ENCODE results near the gene POLN.
A peak's percentile ranks its signal among the peaks of the same experiment; 100 is the strongest.

POLN gene

DNA sequence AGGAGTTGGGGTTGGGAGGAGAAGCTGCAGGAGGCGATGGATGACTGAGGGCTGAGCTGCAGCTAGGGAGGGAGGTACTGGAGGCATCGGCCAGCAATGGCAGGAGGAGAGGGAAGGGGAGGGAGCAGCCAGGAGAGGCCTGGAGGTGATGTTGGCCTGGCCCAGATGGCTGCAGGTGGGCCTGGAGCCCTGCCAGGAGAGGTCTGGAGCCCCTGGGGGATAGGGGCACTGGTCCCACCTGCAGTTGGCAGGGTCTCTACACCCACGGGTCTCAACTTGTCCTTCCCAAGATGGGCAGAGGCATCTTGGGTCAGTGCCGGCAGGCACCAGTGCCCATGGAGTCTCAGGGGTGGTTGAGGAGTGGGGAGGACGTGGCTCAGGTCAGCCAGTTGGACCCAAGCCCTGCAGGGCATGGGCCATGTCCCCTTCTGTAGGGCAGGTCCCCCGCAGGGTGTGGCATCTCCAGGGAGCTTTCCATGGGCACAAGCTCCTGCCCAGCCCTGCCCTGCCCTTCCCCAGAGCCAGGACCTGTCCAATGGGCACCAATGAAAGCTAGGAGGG, 22.6 kb upstream of the POLN start:
- no peak for DNase-seq

DNA sequence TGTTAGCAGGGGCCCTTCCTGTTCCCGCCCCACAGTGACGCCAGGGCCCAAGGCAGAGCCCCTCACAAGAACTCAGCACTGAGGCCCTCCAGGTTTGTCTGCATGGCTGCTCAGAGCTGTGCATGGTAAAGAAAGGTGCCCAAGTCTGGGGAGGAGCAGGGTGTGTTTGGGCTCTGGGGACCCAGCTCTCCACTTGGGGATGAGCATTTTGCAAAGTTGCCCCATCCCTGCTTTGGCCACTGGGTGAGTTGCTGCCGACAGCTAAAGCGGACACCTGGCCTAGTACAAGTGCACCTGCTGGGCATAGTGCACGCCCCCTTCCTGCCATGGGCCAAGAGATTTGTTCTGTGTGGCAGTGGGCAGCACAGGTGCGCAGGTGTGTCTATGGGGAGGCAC, 22.0 kb upstream of the POLN start:
- DNase-seq = peak in 1 of 58 donors; percentile 25

DNA sequence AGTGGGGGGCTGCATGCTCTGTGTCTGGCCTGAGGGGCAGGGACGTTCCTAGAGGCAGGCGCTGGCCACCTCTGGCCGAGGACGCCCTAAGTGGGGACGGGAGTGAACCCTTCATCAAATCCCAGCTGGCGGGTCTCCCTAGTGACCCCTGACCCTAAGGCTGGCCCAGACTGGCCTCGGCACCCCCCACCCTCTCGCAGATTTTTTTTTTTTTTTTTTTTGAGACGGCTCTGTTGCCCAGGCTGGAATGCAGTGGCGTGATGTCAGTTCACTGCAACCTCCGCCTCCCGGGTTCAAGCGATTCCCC, 21.0 kb upstream of the POLN start:
- DNase-seq = no peak

DNA sequence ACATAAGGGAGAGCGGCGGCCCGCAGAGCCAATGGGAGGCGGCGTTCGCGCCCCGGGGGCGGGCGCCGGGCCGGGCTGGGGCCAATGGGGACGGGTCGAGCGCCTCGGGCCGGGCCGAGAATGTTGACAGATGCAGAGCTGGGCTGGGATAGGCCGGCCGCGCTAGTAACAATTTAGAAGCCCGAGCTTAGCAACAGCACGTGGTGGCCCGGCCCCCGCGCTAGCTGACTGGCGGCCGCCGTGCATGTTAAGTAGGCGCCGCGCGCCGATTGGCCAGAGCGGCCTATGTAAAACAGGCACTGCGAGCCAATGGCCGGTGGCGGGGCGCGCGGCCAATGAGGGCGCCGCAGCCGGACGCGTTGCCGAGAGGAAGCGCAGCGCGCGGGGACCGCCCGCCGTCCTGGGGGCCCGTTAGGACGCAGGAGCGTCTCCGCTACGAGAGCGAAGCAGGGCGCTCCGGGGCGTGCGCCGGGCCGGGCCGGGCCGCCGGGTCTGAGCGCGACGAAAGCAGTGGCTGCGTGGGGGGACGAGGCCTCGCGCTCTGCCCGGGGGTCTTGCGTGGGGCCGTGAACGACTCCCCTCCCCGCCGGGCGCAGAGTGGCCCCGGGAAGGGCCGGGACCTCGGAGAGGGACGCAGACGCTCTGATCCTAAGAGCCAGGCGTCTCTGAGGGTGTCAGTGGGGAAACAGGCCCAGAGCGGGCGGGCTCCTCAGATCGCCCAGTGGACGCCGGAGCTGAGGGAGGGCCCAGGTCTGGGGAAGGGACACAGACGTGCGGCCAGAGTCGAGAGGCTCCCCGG, 20.4 kb upstream of the POLN start:
- peak; percentile 80 to 100 (median 99) for DNase-seq

- no peak for DNase-seq
Observed at GRCh38 chr4:2261853-2262144, 19.9 kb upstream of the POLN start, which contains the start of gene MXD4. Gene MXD4, minus strand, starts transcription at chr4:2262109. Its CDS starts 129 bp downstream, at chr4:2261980.

DNA sequence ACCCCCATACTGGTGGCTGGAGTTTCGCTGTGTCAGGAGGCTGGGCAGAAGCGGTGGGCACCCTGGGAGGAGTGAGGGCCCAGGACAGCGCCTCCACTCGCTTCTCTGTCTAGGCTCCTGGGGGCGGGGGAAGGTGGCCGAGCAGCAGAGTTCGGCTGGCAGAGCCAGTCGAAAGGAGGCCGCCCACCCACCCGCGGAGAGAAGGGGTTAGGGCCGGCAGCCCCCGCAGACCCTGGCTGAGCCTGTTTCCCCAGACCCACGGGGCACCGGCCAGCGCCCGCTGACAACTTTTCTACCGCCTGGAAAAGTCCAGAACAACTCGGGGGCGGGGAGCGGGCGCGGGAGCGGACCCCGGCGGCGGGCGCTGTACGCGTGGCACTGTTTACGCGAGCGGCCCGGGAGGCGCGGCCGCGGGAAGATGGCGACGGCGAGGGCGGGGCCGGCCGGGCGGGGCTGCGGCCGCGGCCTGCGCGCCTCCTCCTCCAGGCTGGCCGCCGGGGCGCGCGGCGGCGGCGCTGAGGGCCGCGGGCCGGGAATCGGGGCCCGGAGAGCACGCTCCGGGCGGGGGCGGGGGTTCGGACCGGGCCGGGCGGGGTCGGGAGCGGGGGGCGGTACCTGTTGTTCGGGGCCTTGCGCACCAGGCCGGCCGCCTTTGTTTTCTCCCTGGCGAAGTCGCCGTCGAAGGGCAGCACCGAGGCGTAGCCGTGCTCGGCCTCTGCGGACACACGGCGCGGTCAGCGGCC, 19.4 kb upstream of the POLN start:
- DNase-seq = peak in 5 of 58 donors; percentile 29 to 51 (median 44)

DNA sequence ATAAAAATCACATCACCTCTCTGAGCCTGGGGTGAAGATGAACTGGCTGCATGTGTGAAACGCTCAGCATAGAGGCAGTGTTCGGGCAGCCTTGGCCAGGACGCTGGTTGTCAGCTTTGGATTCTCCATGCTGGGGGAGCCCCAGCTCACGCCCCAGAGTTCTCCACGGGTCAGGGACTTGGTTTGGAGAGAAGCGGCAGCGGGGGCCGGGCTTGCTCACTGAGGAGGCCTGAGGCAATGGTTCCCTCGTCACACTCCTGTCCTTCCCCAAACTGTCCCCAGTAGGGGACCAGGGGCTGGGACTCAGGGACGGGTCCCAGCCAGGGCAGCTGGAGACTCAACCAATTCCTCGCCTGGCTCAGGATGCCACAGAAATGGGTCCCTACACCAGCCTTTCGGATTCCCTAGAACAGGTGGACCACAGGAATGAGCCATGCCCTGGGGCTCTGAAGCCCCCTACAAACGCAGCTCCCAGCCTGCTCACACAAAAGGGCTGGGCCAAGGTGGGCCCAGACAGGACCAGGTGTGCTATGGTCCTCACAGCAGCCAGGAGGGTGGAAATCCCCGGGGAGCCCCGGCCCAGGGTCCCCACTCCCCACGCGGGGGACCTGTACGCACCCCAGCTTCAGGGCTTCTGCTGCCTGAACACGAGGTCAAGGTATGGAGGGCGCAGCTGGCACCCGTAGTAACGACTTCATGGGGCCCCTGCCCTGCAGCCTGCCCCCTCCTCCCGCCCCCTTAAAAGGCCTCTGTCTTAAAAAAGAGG, 18.6 kb upstream of the POLN start:
- no peak for DNase-seq

- DNase-seq = no peak
Observed at GRCh38 chr4:2259541-2260343, 17.8 kb upstream of the POLN start.

GRCh38 chr4:2259036-2259540, 17.2 kb upstream of the POLN start:
- no peak for DNase-seq

DNA sequence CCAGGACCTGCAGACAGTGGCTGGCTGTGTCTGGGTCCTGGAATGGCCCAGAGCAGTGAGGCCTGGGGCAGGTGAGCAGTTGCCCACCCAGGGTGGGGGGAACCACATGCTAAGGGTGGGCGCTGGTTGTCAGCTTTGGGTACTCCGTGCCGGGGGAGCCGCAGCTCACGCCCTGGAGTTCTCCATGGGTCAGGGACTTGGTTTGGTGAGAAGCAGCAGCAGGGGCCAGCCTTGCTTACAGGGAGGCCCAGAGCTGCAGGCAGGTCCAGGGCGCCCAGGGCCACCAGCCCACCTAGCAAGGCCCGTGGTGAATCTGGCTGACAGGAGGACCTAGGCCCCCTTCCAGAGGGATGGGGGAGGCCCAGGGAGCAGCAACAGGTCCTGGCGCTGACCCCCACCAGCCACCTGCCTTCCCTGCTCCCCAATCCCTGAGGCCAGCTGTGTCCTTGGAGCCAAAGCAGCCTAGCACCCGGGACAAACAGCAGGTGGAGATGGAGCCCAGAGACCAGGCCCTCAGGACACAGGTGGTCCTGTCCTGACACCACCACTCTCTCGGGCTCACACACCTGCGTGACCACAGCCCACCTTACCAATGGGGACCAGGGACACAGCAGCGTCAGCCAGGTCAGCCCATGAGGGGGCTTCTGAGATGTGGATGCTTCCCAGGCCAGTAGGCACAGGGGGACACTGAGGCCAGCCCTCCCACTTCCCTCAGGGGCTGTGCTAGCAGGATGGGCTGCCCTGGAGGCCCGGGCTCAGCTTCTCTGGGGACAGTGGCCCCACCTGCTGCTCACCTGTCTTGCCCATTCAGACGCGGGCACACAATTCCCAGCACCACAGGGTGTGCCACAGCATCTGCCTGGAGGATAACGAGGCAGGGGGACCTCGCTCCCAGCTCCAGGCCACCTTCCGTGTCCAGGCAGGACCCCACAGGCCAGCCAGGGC, 16.4 kb upstream of the POLN start:
- DNase-seq = no peak

DNA sequence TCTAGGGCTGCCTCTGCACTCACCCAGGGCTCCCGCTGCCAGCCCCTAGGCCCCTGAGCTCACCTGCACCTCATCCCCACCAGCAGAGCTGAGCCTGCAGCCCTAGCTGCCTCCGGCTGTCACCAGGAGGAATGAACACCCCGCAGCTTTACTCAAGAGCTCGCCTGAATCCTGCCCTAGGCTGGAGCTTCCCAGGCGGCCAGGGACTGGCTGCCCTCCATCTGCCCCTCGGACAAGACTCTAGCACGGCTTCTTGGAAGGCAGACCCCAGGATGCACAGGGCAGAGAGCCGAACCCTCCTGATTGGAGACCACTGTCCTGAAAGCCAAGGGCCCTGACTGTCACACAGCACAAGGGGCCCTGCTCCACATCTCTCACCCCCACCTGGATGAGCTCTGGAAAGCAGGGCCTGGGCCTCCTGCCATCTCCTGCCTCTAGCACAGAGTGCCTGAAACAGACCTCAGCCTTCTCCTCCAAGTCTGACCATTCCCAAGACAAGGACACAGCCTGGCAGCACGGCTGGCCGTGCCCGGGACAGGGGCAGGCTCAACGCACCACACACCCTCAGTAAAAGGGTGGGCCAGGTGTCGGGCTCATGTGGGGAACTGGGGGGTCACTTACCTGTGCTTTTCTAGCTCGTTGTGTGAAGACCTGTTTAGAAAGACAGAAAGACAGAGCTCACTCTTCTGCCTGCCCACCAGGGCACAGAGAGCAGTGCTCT, 15.6 kb upstream of the POLN start:
- no peak for DNase-seq

GRCh38 chr4:2256781-2257191, 14.9 kb upstream of the POLN start:
- DNase-seq = peak in 1 of 58 donors; percentile 38

DNA sequence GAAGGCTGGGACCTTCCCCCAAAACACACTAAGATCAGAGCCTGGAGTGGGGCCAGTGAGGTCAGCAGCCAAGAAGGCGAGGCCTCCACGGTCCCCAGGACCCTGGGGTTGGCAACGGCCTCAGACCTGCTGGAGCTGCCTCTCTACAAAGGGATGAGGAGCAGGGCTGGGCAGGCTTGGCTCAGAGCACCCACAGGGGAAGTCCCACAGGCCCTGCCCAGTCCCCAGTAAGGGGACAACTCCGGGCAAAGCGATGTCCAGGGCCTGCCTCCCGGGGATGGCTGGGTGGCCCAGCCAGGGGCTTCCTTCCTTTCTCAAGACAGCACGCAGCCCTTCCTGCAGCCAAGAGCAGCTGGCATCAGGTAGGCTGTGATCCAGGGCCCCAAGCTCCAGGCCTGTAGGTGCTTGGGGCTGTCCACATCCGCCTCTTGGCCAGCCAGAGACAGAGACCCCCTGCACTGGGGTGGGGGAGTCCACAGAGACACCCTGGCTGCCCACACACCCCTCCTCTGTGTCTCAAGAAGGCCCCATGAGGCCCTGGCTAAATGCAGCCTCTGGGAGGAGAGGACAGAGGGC, 14.3 kb upstream of the POLN start:
- no peak for DNase-seq

GRCh38 chr4:2255501-2256155, 13.7 kb upstream of the POLN start:
- DNase-seq = peak in 15 of 58 donors; percentile 22 to 62 (median 42)

- DNase-seq = no peak
Observed at GRCh38 chr4:2254665-2255500, 13.0 kb upstream of the POLN start.

DNA sequence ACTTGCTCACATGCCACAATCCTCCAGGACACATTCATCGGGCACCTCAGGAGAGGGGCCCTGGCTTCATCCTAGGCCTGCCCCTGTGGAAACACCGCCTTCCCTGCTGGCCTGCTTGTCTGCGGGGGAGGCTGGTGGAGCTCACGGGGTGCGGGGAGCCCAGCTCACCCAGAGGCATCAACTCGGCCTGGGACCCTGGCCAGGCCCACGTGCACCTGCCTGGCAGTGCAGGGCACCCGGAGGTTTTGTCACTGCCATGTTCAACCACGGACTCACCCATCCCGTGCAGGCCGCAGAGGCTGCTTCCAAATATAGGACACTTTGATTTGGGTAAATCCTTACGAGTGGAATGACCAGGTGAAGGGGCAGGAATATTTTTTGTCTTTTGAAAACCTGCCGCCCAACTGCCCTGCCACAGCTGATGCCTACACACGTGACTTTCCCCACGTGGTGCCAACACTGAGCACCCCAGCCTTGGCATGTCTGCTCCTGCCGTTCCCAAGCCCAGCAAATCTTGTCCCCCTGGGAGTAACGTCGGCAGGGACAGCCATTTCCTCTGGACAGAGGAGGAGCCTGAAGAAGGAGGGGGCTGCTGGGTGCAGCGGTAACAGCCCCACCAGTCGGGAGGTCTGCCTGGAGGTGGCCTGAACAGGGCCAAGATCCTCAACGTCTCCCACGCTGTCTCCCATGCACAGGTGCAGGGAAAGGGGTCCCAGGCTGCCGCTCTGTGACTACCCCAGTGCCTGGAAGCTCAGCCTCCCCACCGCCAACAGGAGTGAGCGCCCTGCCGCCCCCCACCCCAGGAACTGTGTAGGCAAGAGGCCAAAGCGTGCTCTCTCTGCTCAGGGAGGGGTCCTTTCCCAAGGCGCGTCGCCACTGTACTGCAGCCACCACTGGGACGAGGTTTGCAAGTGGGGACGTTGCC, 11.5 kb upstream of the POLN start:
- DNase-seq = no peak
